SW480 (cell line): Measurements from ENCODE around the gene AFF4.

Experiments
- DNase-seq: peaks from one replicate; pipeline ENCODE4 v3.0.0-alpha.2; 2016; ENCODE audit warnings: low spot score

Gene AFF4

DNA sequence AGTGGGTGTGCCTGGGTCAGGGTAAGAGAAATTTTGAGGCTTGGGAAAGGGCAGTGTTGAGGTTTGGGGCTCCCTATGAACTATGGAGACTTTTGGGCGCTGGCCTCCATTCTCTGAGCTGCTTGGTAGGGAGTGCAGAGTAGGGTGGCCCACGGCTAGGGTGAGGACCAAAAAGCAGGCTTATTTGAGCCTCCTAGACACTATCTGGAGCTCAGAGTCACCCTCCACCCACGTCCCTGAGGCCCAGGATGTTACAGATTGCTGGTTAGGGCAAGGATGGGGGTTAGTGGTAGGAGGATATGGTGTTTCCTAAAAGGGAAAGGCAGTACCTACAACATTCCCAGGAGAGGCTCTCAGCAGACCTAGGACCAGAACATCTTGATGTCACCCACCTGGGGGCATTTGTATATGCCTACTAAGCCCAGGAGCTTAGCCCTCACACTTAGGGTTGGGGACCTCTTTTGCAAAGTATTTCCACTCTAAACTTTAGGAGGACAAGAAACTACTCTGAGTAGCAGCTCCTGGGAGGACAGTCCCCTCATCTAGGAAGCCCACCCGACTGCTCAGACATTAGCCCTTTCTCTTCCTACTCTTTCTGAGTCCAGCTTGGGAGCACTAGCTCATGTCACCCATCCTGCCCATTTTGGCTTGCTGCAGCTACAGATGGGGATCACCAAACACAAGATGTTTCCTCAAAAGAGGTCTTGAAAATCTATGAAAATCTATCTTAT lies 135.3 kb downstream of the AFF4 start:
- no peak for DNase-seq

GRCh38 chr5:132826424-132827082 lies 136.9 kb downstream of the AFF4 start:
- no peak for DNase-seq

GRCh38 chr5:132825834-132826391 lies 137.5 kb downstream of the AFF4 start:
- no peak for DNase-seq
